ENCODE data around the gene PLPP7.

Gene PLPP7

DNA sequence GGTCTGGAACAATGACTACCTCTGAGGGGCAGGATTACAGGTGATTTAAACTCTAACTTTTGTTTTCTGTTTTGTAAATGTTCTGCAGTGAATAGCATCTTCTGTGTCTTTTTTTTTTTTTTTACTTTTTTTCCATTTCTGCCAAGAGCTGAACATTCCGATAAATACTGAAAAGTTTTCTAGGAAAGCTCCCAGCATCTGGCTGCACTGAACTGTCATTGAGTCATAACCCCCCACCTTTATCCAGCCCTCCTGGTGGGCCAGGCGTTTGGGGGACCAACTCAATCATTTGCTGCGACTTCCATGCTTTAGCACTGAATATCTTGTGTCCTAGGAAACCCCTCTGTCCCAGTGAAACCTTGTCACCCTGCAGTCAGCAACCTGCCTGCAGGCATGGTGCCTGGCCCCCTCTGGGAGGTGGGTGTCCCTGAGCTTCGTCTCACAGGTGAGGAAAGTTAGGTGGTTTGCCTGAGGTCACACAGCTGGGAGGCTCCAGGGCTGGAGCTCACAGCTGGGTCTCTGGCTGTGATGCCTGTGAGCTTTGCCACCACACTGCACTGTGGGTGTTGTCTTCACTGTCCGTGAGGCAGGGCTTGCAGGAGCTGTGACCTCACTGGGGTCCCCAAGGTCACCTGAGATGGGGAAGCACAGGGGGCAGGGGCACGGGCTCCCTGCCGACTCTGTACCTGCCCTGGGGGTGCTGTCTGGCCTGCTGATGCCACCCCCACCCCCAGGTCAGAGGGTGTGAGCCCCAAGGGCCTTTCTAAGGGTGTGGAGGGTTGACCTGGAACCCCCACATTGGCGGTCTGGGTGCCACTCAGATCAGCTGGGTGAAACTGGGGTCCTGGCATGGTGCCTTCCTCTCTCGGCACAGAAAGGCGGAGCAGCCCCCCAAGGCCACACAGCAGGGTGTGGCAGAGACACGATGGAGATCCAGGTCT, 14.1 kb downstream of the PLPP7 start:
- no peaks in the 10 kb centered on the region for H3K27me3 ChIP-seq (ENCODE audit: control insufficient read depth, insufficient read depth, low read length)
- no peaks in the 10 kb centered on the region for H3K9me3 ChIP-seq (ENCODE audit: control insufficient read depth, low read length)
- H3K4me3 ChIP-seq (ENCODE audit: low read length) = no peak overlapping the region
- peaks cover 5% of the 10 kb centered on the region for H3K4me1 ChIP-seq (ENCODE audit: control insufficient read depth, insufficient read depth, low read length)
- no peaks in the 10 kb centered on the region for H3K36me3 ChIP-seq (ENCODE audit: control insufficient read depth, insufficient read depth, low read length)
- no peak overlapping the region for H3K9ac ChIP-seq (ENCODE audit: low read length)

DNA sequence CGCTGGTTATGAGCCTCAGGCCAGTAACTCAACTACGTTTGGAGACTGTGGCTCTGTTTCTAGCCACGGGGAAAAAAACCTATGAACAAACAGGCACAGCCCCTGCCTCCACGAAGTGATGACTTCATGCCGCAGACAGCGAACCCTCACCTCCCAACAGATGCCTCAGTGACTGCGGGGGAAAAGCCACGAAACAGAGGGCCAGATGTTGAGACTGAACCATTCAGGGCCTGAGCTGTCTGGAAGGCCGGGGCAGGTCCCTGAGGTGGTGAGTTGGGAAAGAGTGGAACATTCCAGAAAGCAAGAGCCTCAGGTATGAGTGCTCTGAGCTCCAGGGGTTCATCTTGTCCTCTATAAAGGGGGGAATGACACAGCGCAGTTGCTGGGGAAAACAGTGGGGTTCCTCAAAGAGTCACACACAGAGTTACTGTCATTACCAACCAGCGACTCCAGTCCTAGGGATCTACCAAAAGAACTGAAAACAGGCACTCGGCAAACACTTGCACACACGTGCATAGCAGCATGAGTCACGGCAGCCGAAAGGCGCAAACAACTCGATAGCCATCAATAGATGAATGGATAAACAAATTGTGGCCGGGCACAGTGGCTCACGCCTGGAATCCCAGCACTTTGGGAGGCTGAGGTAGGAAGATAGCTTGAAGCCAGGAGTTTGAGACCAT, 15.3 kb downstream of the PLPP7 start:
- H3K9ac ChIP-seq (ENCODE audit: low read length) = no peak overlapping the region
- no peaks in the 10 kb centered on the region for H3K27me3 ChIP-seq (ENCODE audit: control insufficient read depth, insufficient read depth, low read length)
- no peaks in the 10 kb centered on the region for H3K9me3 ChIP-seq (ENCODE audit: control insufficient read depth, low read length)
- no peaks in the 10 kb centered on the region for H3K36me3 ChIP-seq (ENCODE audit: control insufficient read depth, insufficient read depth, low read length)
- no peak overlapping the region for H3K4me3 ChIP-seq (ENCODE audit: low read length)
- H3K4me1 ChIP-seq (ENCODE audit: control insufficient read depth, insufficient read depth, low read length) = peaks cover 5% of the 10 kb centered on the region

DNA sequence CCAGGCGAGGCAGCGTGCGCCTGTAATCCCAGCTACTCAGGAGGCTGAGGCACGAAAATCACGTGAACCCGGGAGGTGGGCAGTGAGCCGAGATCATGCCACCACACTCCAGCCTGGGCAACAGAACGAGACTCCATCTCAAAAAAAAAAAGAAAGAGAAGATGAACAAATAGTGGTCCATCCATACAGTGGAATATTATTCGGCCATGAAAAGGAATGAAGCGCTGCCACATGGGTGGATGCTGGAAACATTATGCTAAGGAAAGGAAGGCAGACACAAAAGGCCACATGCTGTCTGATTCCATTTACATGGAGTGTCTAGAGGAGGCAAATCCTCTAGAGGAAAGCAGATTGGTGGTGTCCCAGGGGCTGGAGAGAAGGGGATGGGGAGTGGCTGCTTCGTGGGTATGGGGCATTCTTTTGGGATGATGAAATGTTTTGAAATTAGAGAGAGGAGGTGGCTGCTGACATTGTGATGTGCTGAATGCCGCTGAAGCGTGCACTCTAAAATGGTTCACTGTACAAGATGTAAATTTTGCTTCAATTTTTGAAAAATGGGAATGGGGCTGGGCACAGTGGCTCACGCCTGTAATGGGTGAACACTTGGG, 17.0 kb downstream of the PLPP7 start:
- Histone ChIP-seq H3K9ac (ENCODE audit: low read length) (no peak overlapping the region), H3K9me3 (ENCODE audit: control insufficient read depth, low read length) (no peaks in the 10 kb centered on the region), H3K4me1 (ENCODE audit: control insufficient read depth, insufficient read depth, low read length) (peaks cover 5% of the 10 kb centered on the region), H3K36me3 (ENCODE audit: control insufficient read depth, insufficient read depth, low read length) (no peaks in the 10 kb centered on the region), H3K27me3 (ENCODE audit: control insufficient read depth, insufficient read depth, low read length) (peaks cover 4% of the 10 kb centered on the region), H3K4me3 (ENCODE audit: low read length) (no peak overlapping the region)

- no peaks in the 10 kb centered on the region for H3K36me3 ChIP-seq (ENCODE audit: control insufficient read depth, insufficient read depth, low read length)
- no peak overlapping the region for H3K4me3 ChIP-seq (ENCODE audit: low read length)
Measured at GRCh38 chr9:131307974-131308373, 18.5 kb downstream of the PLPP7 start.

DNA sequence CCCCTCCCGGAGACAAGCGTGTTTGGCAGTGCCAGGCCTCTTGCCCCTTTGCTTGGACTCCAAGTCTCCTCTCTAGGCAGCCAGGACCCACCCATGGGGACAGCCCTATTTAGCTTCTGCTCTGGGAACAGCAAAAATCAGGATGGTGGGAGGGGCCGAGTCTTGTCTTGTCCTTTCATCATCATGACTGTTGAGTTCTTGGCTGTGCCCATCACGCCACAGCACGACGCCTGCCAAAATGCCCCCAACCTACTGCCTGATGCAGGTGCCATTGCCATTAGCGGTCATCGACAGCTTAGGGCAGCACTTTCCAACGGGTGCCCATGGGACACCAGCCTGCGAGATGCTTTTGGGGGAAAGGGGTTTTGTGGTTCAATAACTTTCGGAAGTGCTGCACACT, 18.9 kb downstream of the PLPP7 start:
- H3K27me3 ChIP-seq (ENCODE audit: control insufficient read depth, insufficient read depth, low read length) = peaks cover 4% of the 10 kb centered on the region
- H3K4me1 ChIP-seq (ENCODE audit: control insufficient read depth, insufficient read depth, low read length) = peaks cover 10% of the 10 kb centered on the region
- H3K9me3 ChIP-seq (ENCODE audit: control insufficient read depth, low read length) = no peaks in the 10 kb centered on the region
- no peak overlapping the region for H3K9ac ChIP-seq (ENCODE audit: low read length)
- no peak overlapping the region for H3K4me3 ChIP-seq (ENCODE audit: low read length)
- no peaks in the 10 kb centered on the region for H3K36me3 ChIP-seq (ENCODE audit: control insufficient read depth, insufficient read depth, low read length)

More at GRCh38 chr9:131307974-131308373, 18.5 kb downstream of the PLPP7 start:
- Histone ChIP-seq H3K9ac (ENCODE audit: low read length) (no peak overlapping the region), H3K4me1 (ENCODE audit: control insufficient read depth, insufficient read depth, low read length) (peaks cover 9% of the 10 kb centered on the region), H3K27me3 (ENCODE audit: control insufficient read depth, insufficient read depth, low read length) (peaks cover 4% of the 10 kb centered on the region), H3K9me3 (ENCODE audit: control insufficient read depth, low read length) (no peaks in the 10 kb centered on the region)

- H3K9me3 ChIP-seq (ENCODE audit: control insufficient read depth, low read length) = no peaks in the 10 kb centered on the region
- H3K9ac ChIP-seq (ENCODE audit: low read length) = no peak overlapping the region
- H3K4me3 ChIP-seq (ENCODE audit: low read length) = no peak overlapping the region
- no peaks in the 10 kb centered on the region for H3K36me3 ChIP-seq (ENCODE audit: control insufficient read depth, insufficient read depth, low read length)
- H3K27me3 ChIP-seq (ENCODE audit: control insufficient read depth, insufficient read depth, low read length) = peaks cover 4% of the 10 kb centered on the region
- H3K4me1 ChIP-seq (ENCODE audit: control insufficient read depth, insufficient read depth, low read length) = peaks cover 10% of the 10 kb centered on the region
Measured at GRCh38 chr9:131308906-131309529, 19.5 kb downstream of the PLPP7 start.

GRCh38 chr9:131309530-131310276, 20.2 kb downstream of the PLPP7 start:
- Histone ChIP-seq H3K4me3 (ENCODE audit: low read length) (no peak overlapping the region), H3K4me1 (ENCODE audit: control insufficient read depth, insufficient read depth, low read length) (peaks cover 10% of the 10 kb centered on the region), H3K36me3 (ENCODE audit: control insufficient read depth, insufficient read depth, low read length) (no peaks in the 10 kb centered on the region), H3K9me3 (ENCODE audit: control insufficient read depth, low read length) (no peaks in the 10 kb centered on the region), H3K9ac (ENCODE audit: low read length) (no peak overlapping the region), H3K27me3 (ENCODE audit: control insufficient read depth, insufficient read depth, low read length) (peaks cover 4% of the 10 kb centered on the region)

GRCh38 chr9:131310833-131311554, 21.5 kb downstream of the PLPP7 start:
- Histone ChIP-seq H3K9me3 (ENCODE audit: control insufficient read depth, low read length) (no peaks in the 10 kb centered on the region), H3K9ac (ENCODE audit: low read length) (no peak overlapping the region), H3K36me3 (ENCODE audit: control insufficient read depth, insufficient read depth, low read length) (no peaks in the 10 kb centered on the region), H3K27me3 (ENCODE audit: control insufficient read depth, insufficient read depth, low read length) (peaks cover 4% of the 10 kb centered on the region), H3K4me1 (ENCODE audit: control insufficient read depth, insufficient read depth, low read length) (peaks cover 5% of the 10 kb centered on the region), H3K4me3 (ENCODE audit: low read length) (no peak overlapping the region)

DNA sequence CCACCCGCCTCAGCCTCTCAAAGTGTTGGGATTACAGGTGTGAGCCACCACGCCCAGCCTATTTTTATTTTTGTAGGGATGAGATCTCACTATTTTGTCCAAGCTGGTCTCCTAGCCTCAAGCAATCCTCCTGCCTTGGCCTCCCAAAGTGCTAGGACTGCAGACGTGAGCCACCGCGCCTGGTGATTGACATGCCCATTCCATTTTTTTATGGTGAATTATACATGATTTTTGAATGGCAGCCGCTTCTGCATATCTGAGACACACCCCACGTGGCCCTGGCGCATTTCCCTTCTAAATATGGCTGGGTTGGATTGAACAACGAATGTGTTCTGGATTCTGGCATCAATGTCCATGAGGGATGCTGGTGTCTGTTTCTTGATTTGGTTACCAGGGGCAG, 22.7 kb downstream of the PLPP7 start:
- no peaks in the 10 kb centered on the region for H3K9me3 ChIP-seq (ENCODE audit: control insufficient read depth, low read length)
- H3K9ac ChIP-seq (ENCODE audit: low read length) = no peak overlapping the region
- H3K4me1 ChIP-seq (ENCODE audit: control insufficient read depth, insufficient read depth, low read length) = peaks cover 5% of the 10 kb centered on the region
- H3K36me3 ChIP-seq (ENCODE audit: control insufficient read depth, insufficient read depth, low read length) = no peaks in the 10 kb centered on the region
- H3K4me3 ChIP-seq (ENCODE audit: low read length) = no peak overlapping the region
- H3K27me3 ChIP-seq (ENCODE audit: control insufficient read depth, insufficient read depth, low read length) = peaks cover 4% of the 10 kb centered on the region

DNA sequence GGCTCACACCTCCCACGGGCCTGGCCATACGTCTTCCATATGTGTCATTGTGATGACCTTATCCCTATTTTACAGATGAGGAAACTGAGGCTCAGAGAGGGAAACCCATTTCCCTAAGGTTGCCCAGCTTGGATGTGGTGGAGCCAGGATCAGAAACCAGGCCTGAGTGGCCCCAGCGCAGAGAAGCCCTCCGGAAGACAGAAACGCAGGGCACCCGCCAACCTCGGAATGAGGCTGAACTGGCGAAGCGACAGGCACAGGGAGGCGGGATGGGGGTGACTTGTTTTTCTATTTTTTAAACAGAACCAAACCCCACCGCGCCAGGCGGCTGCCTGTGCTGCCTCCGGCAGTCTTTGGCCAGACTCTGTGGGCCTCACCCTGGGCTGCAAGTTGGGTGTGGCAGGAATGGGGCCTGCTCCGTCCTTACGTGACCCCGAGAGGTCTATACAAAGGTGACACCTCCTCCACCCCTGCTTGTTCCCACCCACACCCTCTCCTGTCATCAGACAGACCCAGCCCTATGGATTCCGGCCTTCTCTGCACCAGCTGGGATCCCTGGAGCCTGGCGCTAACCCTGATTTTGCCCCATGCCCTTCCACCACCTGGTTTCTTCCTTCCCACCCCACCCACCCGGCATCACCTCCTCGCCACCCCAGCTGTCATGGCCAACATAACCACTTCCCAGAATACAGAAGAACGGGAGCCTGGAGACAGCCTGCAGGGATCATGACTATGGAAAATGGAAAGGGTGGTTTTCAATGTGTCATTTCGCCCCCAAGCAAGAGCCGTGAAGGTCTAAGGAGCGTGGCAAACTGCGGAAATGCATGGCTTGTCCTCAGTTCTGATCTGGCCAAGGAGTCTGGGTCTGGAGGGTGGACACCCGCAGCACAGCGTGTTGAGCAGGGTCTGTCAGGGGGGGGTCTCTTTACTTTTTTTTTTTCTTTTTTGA, 23.6 kb downstream of the PLPP7 start:
- Histone ChIP-seq H3K4me1 (ENCODE audit: control insufficient read depth, insufficient read depth, low read length) (peaks cover 5% of the 10 kb centered on the region), H3K4me3 (ENCODE audit: low read length) (no peak overlapping the region), H3K27me3 (ENCODE audit: control insufficient read depth, insufficient read depth, low read length) (peaks cover 4% of the 10 kb centered on the region), H3K36me3 (ENCODE audit: control insufficient read depth, insufficient read depth, low read length) (no peaks in the 10 kb centered on the region), H3K9me3 (ENCODE audit: control insufficient read depth, low read length) (no peaks in the 10 kb centered on the region), H3K9ac (ENCODE audit: low read length) (no peak overlapping the region)
